K562 (cell line): Measurements from ENCODE around the gene IL10. TPM values are rescaled to one million over a fixed set of nuclear protein-coding genes. Genes with fewer than 3 reads are reported as not detected.

ENCODE experiments used
- CTBP1 ChIP-seq: fragments of 450-650 bp; IDR thresholded peaks from 2 replicates; pipeline ENCODE4 v1.6.1; 2016; ENCODE audit warnings: borderline replicate concordance
- EP300 ChIP-seq: IDR thresholded peaks from 2 replicates; pipeline ENCODE4 v1.6.1; 2012; ENCODE audit warnings: low read length, improper control_type of control experiment
- ETV6 ChIP-seq, 3 experiments: fragments of 150-350 bp in 1 of 3; sonication (generic) in 1 of 3; formaldehyde crosslinking in 1 of 3; IDR thresholded peaks; 2 replicates each; pipeline versions ENCODE4 v1.6.1 to v1.8.0; 2014 to 2022; ENCODE audit warnings: borderline replicate concordance in 2 of 3, low read depth in 2 of 3, antibody characterized with exemption in 1 of 3, low read length in 1 of 3, mild to moderate bottlenecking in 1 of 3, missing genetic modification reagents in 1 of 3
- HBP1 ChIP-seq: fragments of 450-650 bp; formaldehyde crosslinking; IDR thresholded peaks from 2 replicates; pipeline ENCODE4 v1.4.0; 2022; ENCODE audit warnings: missing genetic modification characterization
- KDM4B ChIP-seq, 2 experiments: fragments of 450-650 bp in 1 of 2; sonication (generic) in 1 of 2; IDR thresholded peaks; 2 replicates each; pipeline ENCODE4 v1.6.1; 2016 to 2017; ENCODE audit warnings: borderline replicate concordance in 2 of 2, antibody characterized with exemption in 1 of 2, low read depth in 1 of 2, mild to moderate bottlenecking in 1 of 2
- LCOR ChIP-seq: sonication (generic); formaldehyde crosslinking; IDR thresholded peaks from 2 replicates; pipeline ENCODE4 v1.8.0; 2022; ENCODE audit warnings: mild to moderate bottlenecking, missing genetic modification reagents
- MAZ ChIP-seq, 2 experiments: fragments of 450-650 bp in 1 of 2; sonication (generic) in 1 of 2; formaldehyde crosslinking; IDR thresholded peaks in 1 of 2; conservative IDR thresholded peaks in 1 of 2; 2 replicates each; pipeline versions ENCODE4 v1.4.0 to v1.5.0; 2020; ENCODE audit warnings: mild to moderate bottlenecking in 1 of 2, missing genetic modification reagents in 1 of 2
- MITF ChIP-seq: IDR thresholded peaks from 2 replicates; pipeline ENCODE4 v1.6.1; 2014; ENCODE audit warnings: antibody characterized with exemption
- NR3C1 ChIP-seq: sonication (generic); formaldehyde crosslinking; IDR thresholded peaks from 2 replicates; pipeline ENCODE4 v1.8.1; 2022; ENCODE audit warnings: missing genetic modification reagents
- NRF1 ChIP-seq, 2 experiments: fragments of 450-650 bp; IDR thresholded peaks in 1 of 2; conservative IDR thresholded peaks in 1 of 2; 2 replicates each; pipeline ENCODE4 v1.6.1; 2014; ENCODE audit warnings: mild to moderate bottlenecking in 2 of 2
- OTX1 ChIP-seq: fragments of 450-650 bp; formaldehyde crosslinking; IDR thresholded peaks from 2 replicates; pipeline ENCODE4 v1.4.0; 2022; ENCODE audit warnings: mild to moderate bottlenecking
- RAD21 ChIP-seq, 2 experiments: fragments of 250-450 bp in 1 of 2; fragments of 450-650 bp in 1 of 2; sonication (Bioruptor Pico) in 1 of 2; formaldehyde crosslinking in 1 of 2; IDR thresholded peaks in 1 of 2; conservative IDR thresholded peaks in 1 of 2; 2 replicates each; pipeline versions ENCODE4 v1.4.0 to v1.8.0; 2020 to 2022; ENCODE audit warnings: mild to moderate bottlenecking in 2 of 2, moderate library complexity in 1 of 2
- RBBP5 ChIP-seq: fragments of 200-600 bp; sonication (generic); IDR thresholded peaks from 2 replicates; pipeline ENCODE4 v1.6.1; 2012; ENCODE audit warnings: borderline replicate concordance, mild to moderate bottlenecking, low read length, control low read depth, inconsistent platforms; ENCODE audit not compliant: insufficient read depth, poor library complexity, severe bottlenecking
- STAT5B ChIP-seq: fragments of 250-450 bp; sonication (Bioruptor Pico); IDR thresholded peaks from 2 replicates; pipeline ENCODE4 v1.8.0; 2021; ENCODE audit warnings: mild to moderate bottlenecking, inconsistent platforms
- TAL1 ChIP-seq: fragments of 450-650 bp; IDR thresholded peaks from 2 replicates; pipeline ENCODE4 v1.6.1; 2016; ENCODE audit warnings: mild to moderate bottlenecking
- TCF7 ChIP-seq: sonication (generic); IDR thresholded peaks from 2 replicates; pipeline ENCODE4 v1.6.1; 2016; ENCODE audit warnings: antibody characterized with exemption, borderline replicate concordance
- ZEB2 ChIP-seq: fragments of 450-650 bp; IDR thresholded peaks from 2 replicates; pipeline ENCODE4 v1.6.1; 2016
- ZNF384 ChIP-seq: IDR thresholded peaks from 2 replicates; pipeline ENCODE4 v1.6.1; 2012; ENCODE audit warnings: low read depth, low read length, improper control_type of control experiment
- ZNF696 ChIP-seq: fragments of 250-450 bp; sonication (Bioruptor Pico); conservative IDR thresholded peaks from 2 replicates; pipeline ENCODE4 v1.4.0; 2020; ENCODE audit warnings: mild to moderate bottlenecking, moderate library complexity
- polyA plus RNA-seq, 8 experiments: library from polyadenylated mRNA; depleted of rRNA in 4 of 8; stranded (reverse) in 5 of 8; unstranded in 3 of 8; fragments of >200 nt; fragmentation: Nextera tagmentation in 2 of 8; fragmentation: Illumina TruSeq in 1 of 8; extraction: Ambion mirVana in 2 of 8; extraction: Trizol in 1 of 8; gene quantifications; 2 replicates each; pipeline versions ENCODE4 v1.2.1 to v1.2.3, GENCODE V29; 2011 to 2014; ENCODE audit warnings: inconsistent platforms in 1 of 8, missing spikeins in 1 of 8
- total RNA-seq, 7 experiments: library from RNA; depleted of rRNA in 6 of 7; stranded (reverse); fragments of >200 nt in 6 of 7; fragmentation: Illumina TruSeq in 2 of 7; extraction: Trizol in 2 of 7; gene quantifications; 2 replicates each; pipeline versions ENCODE4 v1.2.1 to v1.2.3, GENCODE V29; 2011 to 2021; ENCODE audit warnings: low replicate concordance in 1 of 7
- TF ChIP-seq, protein P1 (sequence below): IDR thresholded peaks from 3 replicates; pipeline ENCODE4 v1.6.1; 2011; ENCODE audit warnings: borderline replicate concordance, mild to moderate bottlenecking, moderate library complexity; ENCODE audit not compliant: insufficient read length; ENCODE audit errors: extremely low read depth

Gene IL10
- total and polyA plus RNA-seq, 9 of the 15 experiments (the other 6 are each of a cell fraction or from before 2014, with no cell fraction given): 0.29 TPM; not detected in 8

- TF ChIP-seq ZEB2: peak; percentile 79
- 0 out of 2 replicates have a peak, but pooled peaks have one; percentile 12 for TF ChIP-seq OTX1
- TF ChIP-seq ZNF384: peak; percentile 78
- TF ChIP-seq RBBP5: peak; percentile 44
- TF ChIP-seq TAL1: peak; percentile 24
- 0 out of 4 replicates have a peak, but pooled peaks of 1 of the 2 experiments have one; percentile 10 for TF ChIP-seq RAD21 (CRISPR knock-in tag; conservative IDR thresholded peaks at IDR 0.05 in 1 of 2, IDR thresholded peaks at IDR 0.05 in 1 of 2)
- TF ChIP-seq STAT5B (CRISPR knock-in tag): no peak
- TF ChIP-seq, protein P1, sequence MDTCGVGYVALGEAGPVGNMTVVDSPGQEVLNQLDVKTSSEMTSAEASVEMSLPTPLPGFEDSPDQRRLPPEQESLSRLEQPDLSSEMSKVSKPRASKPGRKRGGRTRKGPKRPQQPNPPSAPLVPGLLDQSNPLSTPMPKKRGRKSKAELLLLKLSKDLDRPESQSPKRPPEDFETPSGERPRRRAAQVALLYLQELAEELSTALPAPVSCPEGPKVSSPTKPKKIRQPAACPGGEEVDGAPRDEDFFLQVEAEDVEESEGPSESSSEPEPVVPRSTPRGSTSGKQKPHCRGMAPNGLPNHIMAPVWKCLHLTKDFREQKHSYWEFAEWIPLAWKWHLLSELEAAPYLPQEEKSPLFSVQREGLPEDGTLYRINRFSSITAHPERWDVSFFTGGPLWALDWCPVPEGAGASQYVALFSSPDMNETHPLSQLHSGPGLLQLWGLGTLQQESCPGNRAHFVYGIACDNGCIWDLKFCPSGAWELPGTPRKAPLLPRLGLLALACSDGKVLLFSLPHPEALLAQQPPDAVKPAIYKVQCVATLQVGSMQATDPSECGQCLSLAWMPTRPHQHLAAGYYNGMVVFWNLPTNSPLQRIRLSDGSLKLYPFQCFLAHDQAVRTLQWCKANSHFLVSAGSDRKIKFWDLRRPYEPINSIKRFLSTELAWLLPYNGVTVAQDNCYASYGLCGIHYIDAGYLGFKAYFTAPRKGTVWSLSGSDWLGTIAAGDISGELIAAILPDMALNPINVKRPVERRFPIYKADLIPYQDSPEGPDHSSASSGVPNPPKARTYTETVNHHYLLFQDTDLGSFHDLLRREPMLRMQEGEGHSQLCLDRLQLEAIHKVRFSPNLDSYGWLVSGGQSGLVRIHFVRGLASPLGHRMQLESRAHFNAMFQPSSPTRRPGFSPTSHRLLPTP: no peak
- peak in 1 of 2 experiments; percentile 87; a peak in 2 of 4 replicates for TF ChIP-seq ETV6 (IDR thresholded peaks at IDR 0.05; ENCODE audit: borderline replicate concordance in 1 of 2, low read depth in 2 of 2, low read length in 1 of 2)
- TF ChIP-seq ETV6 (CRISPR knock-in tag; IDR thresholded peaks at IDR 0.05; ENCODE audit: borderline replicate concordance): no peak
- TF ChIP-seq KDM4B (IDR thresholded peaks at IDR 0.05; ENCODE audit: borderline replicate concordance in 2 of 2, low read depth in 1 of 2): 0 out of 4 replicates have a peak, but pooled peaks of 1 of the 2 experiments have one; percentile 72
- TF ChIP-seq ZNF696 (CRISPR knock-in tag): no peak
- TF ChIP-seq CTBP1: peak; percentile 80
- TF ChIP-seq NR3C1 (CRISPR knock-in tag): no peak
- peak; percentile 85 for TF ChIP-seq MITF
- peak; percentile 100 for TF ChIP-seq TCF7
- TF ChIP-seq HBP1 (CRISPR knock-in tag): peak; percentile 34; the same call in 1 of the 2 replicates
- TF ChIP-seq MAZ (CRISPR knock-in tag; conservative IDR thresholded peaks at IDR 0.05 in 1 of 2, IDR thresholded peaks at IDR 0.05 in 1 of 2): peak; percentile 71 to 72
- TF ChIP-seq NRF1 (conservative IDR thresholded peaks at IDR 0.05 in 1 of 2, IDR thresholded peaks at IDR 0.05 in 1 of 2): peak; percentile 63 to 65; a peak in 3 of 4 replicates
- TF ChIP-seq EP300: peak; percentile 75
- peak; percentile 75 for TF ChIP-seq LCOR (CRISPR knock-in tag)
Observed at GRCh38 chr1:206766251-206766856, 5.9 kb downstream of the IL10 start (continued).
